HG03103 (cell line): ENCODE measurements around the gene UNC13A.

Experiments
- ATAC-seq: cut with Tn5 transposase; IDR thresholded peaks from one replicate; pipeline ENCODE4 v1.9.1; 2021; ENCODE audit warnings: low read depth; ENCODE audit not compliant: unreplicated experiment

The UNC13A gene

GRCh38 chr19:17711851-17712250 lies 23.7 kb upstream of the UNC13A start:
- ATAC-seq = no peak

- ATAC-seq = no peak
Observed at GRCh38 chr19:17706750-17707181, 18.6 kb upstream of the UNC13A start.

GRCh38 chr19:17703824-17704463 lies 15.8 kb upstream of the UNC13A start:
- ATAC-seq = no peak

GRCh38 chr19:17695198-17695597 lies 7.0 kb upstream of the UNC13A start:
- no peak for ATAC-seq

- ATAC-seq = no peak
Observed at GRCh38 chr19:17692566-17692965, 4.4 kb upstream of the UNC13A start.

GRCh38 chr19:17688853-17689595 lies 870 bp upstream of the UNC13A start:
- ATAC-seq = no peak

- ATAC-seq = no peak
Observed at GRCh38 chr19:17687141-17687856, 855 bp downstream of the UNC13A start.

- ATAC-seq = no peak
Observed at GRCh38 chr19:17686592-17687024, 1.5 kb downstream of the UNC13A start.

GRCh38 chr19:17686023-17686521 lies 2.1 kb downstream of the UNC13A start:
- ATAC-seq = no peak

GRCh38 chr19:17685451-17686022 lies 2.6 kb downstream of the UNC13A start:
- ATAC-seq = no peak

- no peak for ATAC-seq
Observed at GRCh38 chr19:17684256-17684655, 3.9 kb downstream of the UNC13A start.

- ATAC-seq = no peak
Observed at GRCh38 chr19:17683078-17683477, 5.1 kb downstream of the UNC13A start.

GRCh38 chr19:17682273-17682672 lies 5.9 kb downstream of the UNC13A start:
- no peak for ATAC-seq

GRCh38 chr19:17681505-17682125 lies 6.5 kb downstream of the UNC13A start:
- ATAC-seq = no peak

- ATAC-seq = no peak
Observed at GRCh38 chr19:17680230-17680722, 7.9 kb downstream of the UNC13A start.

GRCh38 chr19:17679526-17680229 lies 8.5 kb downstream of the UNC13A start:
- ATAC-seq = no peak

- ATAC-seq = no peak
Observed at GRCh38 chr19:17678836-17679235, 9.3 kb downstream of the UNC13A start.

GRCh38 chr19:17677002-17677401 lies 11.2 kb downstream of the UNC13A start:
- ATAC-seq = no peak

GRCh38 chr19:17676295-17676694 lies 11.9 kb downstream of the UNC13A start:
- no peak for ATAC-seq
